HepG2 (cell line): ENCODE measurements around the gene AIDA. TPM values are rescaled to one million over a fixed set of nuclear protein-coding genes. Genes with fewer than 3 reads are reported as not detected.
A peak's percentile ranks its signal among the peaks of the same experiment; 100 is the strongest.

Experiments
- ARHGAP35 ChIP-seq: sonication (generic); formaldehyde crosslinking; IDR thresholded peaks from 2 replicates; pipeline ENCODE4 v1.9.0; 2022; ENCODE audit warnings: mild to moderate bottlenecking, inconsistent platforms, moderate library complexity, missing genetic modification reagents, borderline replicate concordance
- ARID5B ChIP-seq: IDR thresholded peaks from 2 replicates; pipeline ENCODE4 v1.4.0; 2020; ENCODE audit warnings: mild to moderate bottlenecking, missing genetic modification reagents
- DRAP1 ChIP-seq: IDR thresholded peaks from 2 replicates; pipeline ENCODE4 v1.6.1; 2016; ENCODE audit warnings: missing genetic modification reagents, missing compliant biosample characterization
- IKZF5 ChIP-seq: IDR thresholded peaks from 2 replicates; pipeline ENCODE4 v1.6.1; 2018; ENCODE audit warnings: missing genetic modification reagents, mild to moderate bottlenecking, missing compliant biosample characterization
- KAT2B ChIP-seq: fragments of 150-350 bp; IDR thresholded peaks from 2 replicates; pipeline ENCODE4 v1.6.1; 2014; ENCODE audit warnings: low read depth, low read length, borderline replicate concordance
- KDM5B ChIP-seq: sonication (generic); formaldehyde crosslinking; IDR thresholded peaks from 2 replicates; pipeline ENCODE4 v1.4.0; 2020; ENCODE audit warnings: missing genetic modification reagents, mild to moderate bottlenecking, borderline replicate concordance
- PCBP1 ChIP-seq: fragments of 200-400 bp; formaldehyde crosslinking; IDR thresholded peaks from 2 replicates; pipeline ENCODE4 v1.6.1; 2017; ENCODE audit warnings: mild to moderate bottlenecking, low read depth, low read length, borderline replicate concordance
- ZNF687 ChIP-seq: sonication (generic); formaldehyde crosslinking; IDR thresholded peaks from 2 replicates; pipeline ENCODE4 v1.5.1; 2020; ENCODE audit warnings: mild to moderate bottlenecking, missing genetic modification reagents, moderate library complexity
- ZNF710 ChIP-seq: sonication (generic); formaldehyde crosslinking; IDR thresholded peaks from 2 replicates; pipeline ENCODE4 v1.5.0; 2020; ENCODE audit warnings: mild to moderate bottlenecking, missing genetic modification reagents, borderline replicate concordance
- ZSCAN5A ChIP-seq: sonication (generic); formaldehyde crosslinking; IDR thresholded peaks from 2 replicates; pipeline ENCODE4 v1.8.0; 2022; ENCODE audit warnings: mild to moderate bottlenecking, missing genetic modification reagents, borderline replicate concordance
- polyA plus RNA-seq, 8 experiments: library from polyadenylated mRNA; depleted of rRNA in 3 of 8; stranded (reverse) in 7 of 8; unstranded in 1 of 8; fragments of >200 nt; fragmentation: Illumina TruSeq in 4 of 8; extraction: Trizol in 4 of 8; gene quantifications; 2 replicates each; pipeline versions ENCODE4 v1.2.1 to v1.2.3, GENCODE V29; 2011 to 2016; ENCODE audit warnings: low read depth in 4 of 8, missing spikeins in 1 of 8, mixed read lengths in 1 of 8; ENCODE audit not compliant: insufficient read depth in 1 of 8
- total RNA-seq, 5 experiments: library from RNA; depleted of rRNA; stranded (reverse); fragments of >200 nt; fragmentation: Illumina TruSeq; extraction: Trizol; gene quantifications; 2 replicates each; pipeline ENCODE4 v1.2.3, GENCODE V29; 2016; ENCODE audit warnings: low read depth in 1 of 5

The AIDA gene
- total and polyA plus RNA-seq, 2 of the 13 experiments (the other 11 are each of a cell fraction or from before 2014, with no cell fraction given), result 17.5 to 35.4 TPM

- no peak for TF ChIP-seq ZNF687 (CRISPR knock-in tag)
- no peak; the same call in 1 of the 2 replicates for TF ChIP-seq IKZF5 (CRISPR knock-in tag)
- TF ChIP-seq KDM5B (CRISPR knock-in tag), result no peak
- TF ChIP-seq ZNF710 (CRISPR knock-in tag), result 0 out of 2 replicates have a peak, but pooled peaks have one; percentile 8
- no peak for TF ChIP-seq ZSCAN5A (CRISPR knock-in tag)
- no peak for TF ChIP-seq DRAP1 (CRISPR knock-in tag)
- TF ChIP-seq ARID5B, result no peak
- no peak for TF ChIP-seq KAT2B
- 0 out of 2 replicates have a peak, but pooled peaks have one; percentile 45 for TF ChIP-seq ARHGAP35 (CRISPR knock-in tag)
- TF ChIP-seq PCBP1, result no peak
Observed at GRCh38 chr1:222643606-222643937, 68.7 kb downstream of the AIDA start (continued).
